Pancreas (tissue), 10 donors: ENCODE measurements around the gene ZFP42. TPM values are rescaled to one million over a fixed set of nuclear protein-coding genes. Genes with fewer than 3 reads are reported as not detected.

Source experiments
- ATAC-seq, 4 donors: fragments of 200-7000 bp; cut with Tn5 transposase; one replicate each; pipeline versions ENCODE4 v1.8.0 to v1.9.1; 2020; ENCODE audit warnings: mild to moderate bottlenecking in 4 of 4, moderate library complexity in 4 of 4
- DNase-seq, 6 donors: peaks; one replicate each; pipeline ENCODE4 v3.0.0-alpha.2; 2020
- FAIRE-seq: peaks from 2 replicates; lab custom pipeline; 2012; peaks lifted over from hg19 to GRCh38; lab: Jason Lieb, UNC
- H3K27ac ChIP-seq, 4 donors: fragments of 200-600 bp; sonication (generic); 1 replicate in 3 of 4; 2 replicates in 1 of 4; pipeline versions ENCODE4 v1.5.0 to v1.8.0; 2020
- H3K27me3 ChIP-seq, 4 donors: fragments of 200-600 bp; one replicate each; pipeline ENCODE4 v1.8.0; 2021
- H3K36me3 ChIP-seq, 3 donors: fragments of 200-600 bp; sonication (generic) in 1 of 3; one replicate each; pipeline versions ENCODE4 v1.5.0 to v1.8.0; 2020 to 2021
- H3K4me1 ChIP-seq, 3 donors: fragments of 200-600 bp; one replicate each; pipeline ENCODE4 v1.8.0; 2021
- H3K4me3 ChIP-seq, 4 donors: fragments of 200-600 bp; sonication (generic) in 2 of 4; one replicate each; pipeline versions ENCODE4 v1.5.0 to v1.8.0; 2020 to 2021
- H3K9me3 ChIP-seq, 4 donors: fragments of 200-600 bp; one replicate each; pipeline ENCODE4 v1.8.0; 2021
- WGBS, 2 donors: extraction: QIAGEN DNeasy Blood & Tissue Kit; methylation state at CpG; one replicate each; pipeline ENCODE4 v1.1.7; 2013; 5-methylcytosine and 5-hydroxymethylcytosine counted together
- intact Hi-C, 3 donors: fragments of 100-400 bp; cut with DNase I; formaldehyde crosslinking; loops; one replicate each; pipeline versions ENCODE4 v1.11.1 to v1.14.2; 2022
- polyA plus RNA-seq, 2 donors: library from polyadenylated mRNA; stranded (reverse); fragments of 200-250 nt; gene quantifications; one replicate each; pipeline ENCODE4 v1.2.3, GENCODE V29; 2013
- total RNA-seq, 6 donors: library from RNA; stranded (reverse); fragmentation: NEBNext Ultra II Directional in 4 of 6; extraction: Animal tissue kit (Norgen Biotek cat#: 25700) in 4 of 6; gene quantifications; one replicate each; pipeline versions ENCODE4 v1.2.1 to v1.2.4, GENCODE V29; 2021 to 2023
- TF ChIP-seq, protein P1 (sequence below), 4 donors: fragments of 200-600 bp; sonication (generic) in 3 of 4; IDR thresholded peaks; one replicate each; pipeline versions ENCODE4 v1.5.0 to v1.8.0; 2021; ENCODE audit warnings: antibody characterized with exemption in 4 of 4
- donor health status: healthy with polysubstance abuse.
- donor health status: DM: no; HTN: no; CAD: no; lungs with moderate emphysema.
- donor health status: DM: no; HTN: no; CAD: no.
- donor health status: control.
- donor health status: control.
- donor health status: Bipolar disorder and iron deficiency.
- donor health status: DM: yes; HTN: yes; CAD: no.
- donor health status: DM: no; HTN: no; CAD: no.
- donor health status: DM: no; HTN: no; CAD: no.
- donor health status: DM: yes; HTN: yes; CAD: no.

ZFP42 gene
- total and polyA plus RNA-seq, 8 donors = 0.05 to 0.06 TPM; not detected in 6

GRCh38 chr4:188008377-188008776, 12.8 kb downstream of the ZFP42 start:
- H3K4me1 ChIP-seq = no peaks in the 10 kb centered on the region
- no peak overlapping the region for H3K4me3 ChIP-seq
- DNase-seq (no peak), FAIRE-seq (no peak), ATAC-seq (no peak)
- peaks cover 0 to 3% (median 0%) of the 10 kb centered on the region in 4 donors for H3K27me3 ChIP-seq
- 61 to 67% methylated on average over 8 of the region's 8 CpGs for WGBS, 2 donors
- H3K27ac ChIP-seq = no peak overlapping the region
- intact Hi-C loops = no loop called here
- H3K36me3 ChIP-seq = no peaks in the 10 kb centered on the region
- TF ChIP-seq, protein P1, sequence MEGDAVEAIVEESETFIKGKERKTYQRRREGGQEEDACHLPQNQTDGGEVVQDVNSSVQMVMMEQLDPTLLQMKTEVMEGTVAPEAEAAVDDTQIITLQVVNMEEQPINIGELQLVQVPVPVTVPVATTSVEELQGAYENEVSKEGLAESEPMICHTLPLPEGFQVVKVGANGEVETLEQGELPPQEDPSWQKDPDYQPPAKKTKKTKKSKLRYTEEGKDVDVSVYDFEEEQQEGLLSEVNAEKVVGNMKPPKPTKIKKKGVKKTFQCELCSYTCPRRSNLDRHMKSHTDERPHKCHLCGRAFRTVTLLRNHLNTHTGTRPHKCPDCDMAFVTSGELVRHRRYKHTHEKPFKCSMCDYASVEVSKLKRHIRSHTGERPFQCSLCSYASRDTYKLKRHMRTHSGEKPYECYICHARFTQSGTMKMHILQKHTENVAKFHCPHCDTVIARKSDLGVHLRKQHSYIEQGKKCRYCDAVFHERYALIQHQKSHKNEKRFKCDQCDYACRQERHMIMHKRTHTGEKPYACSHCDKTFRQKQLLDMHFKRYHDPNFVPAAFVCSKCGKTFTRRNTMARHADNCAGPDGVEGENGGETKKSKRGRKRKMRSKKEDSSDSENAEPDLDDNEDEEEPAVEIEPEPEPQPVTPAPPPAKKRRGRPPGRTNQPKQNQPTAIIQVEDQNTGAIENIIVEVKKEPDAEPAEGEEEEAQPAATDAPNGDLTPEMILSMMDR (IDR thresholded peaks at IDR 0.05) = no peak
- no peaks in the 10 kb centered on the region for H3K9me3 ChIP-seq

DNA sequence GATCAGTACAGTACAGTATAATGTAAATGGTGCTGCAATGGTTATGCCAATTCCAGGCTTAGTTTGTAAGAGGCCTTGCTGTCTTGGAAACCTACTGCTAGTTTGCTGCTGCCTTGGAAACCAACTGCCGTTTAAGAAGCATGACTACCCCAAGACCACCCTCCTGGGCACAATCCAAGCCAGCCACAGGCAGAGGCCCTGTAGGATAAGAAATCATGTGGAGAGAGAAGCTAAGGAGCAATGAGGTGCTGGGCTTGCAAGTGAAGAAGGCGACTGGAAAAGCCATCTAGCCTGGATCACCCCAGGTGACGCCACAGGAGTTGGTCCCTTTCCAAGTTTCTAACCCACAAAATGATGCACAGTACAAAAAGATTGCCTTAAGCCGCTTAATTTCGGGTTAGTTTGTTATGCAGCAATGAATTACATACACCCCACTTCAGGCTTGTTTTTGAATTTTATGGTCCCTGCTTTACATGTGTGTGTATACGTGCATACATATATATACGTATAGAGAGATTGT, 16.9 kb downstream of the ZFP42 start:
- H3K4me1 ChIP-seq = no peaks in the 10 kb centered on the region
- WGBS, 2 donors = 82 to 85% methylated on average over 7 of the region's 7 CpGs
- no peaks in the 10 kb centered on the region for H3K9me3 ChIP-seq
- H3K4me3 ChIP-seq = no peak overlapping the region
- ATAC-seq (no peak), DNase-seq (no peak), FAIRE-seq (no peak)
- TF ChIP-seq, protein P1 (IDR thresholded peaks at IDR 0.05) = no peak
- H3K27ac ChIP-seq = no peak overlapping the region
- H3K27me3 ChIP-seq = no peaks in the 10 kb centered on the region
- no peaks in the 10 kb centered on the region for H3K36me3 ChIP-seq
- intact Hi-C loops = no loop called here

GRCh38 chr4:188015025-188015940, 19.7 kb downstream of the ZFP42 start:
- DNase-seq = no peak
- Histone ChIP-seq H3K36me3 (no peaks in the 10 kb centered on the region), H3K27ac (no peak overlapping the region), H3K4me3 (no peak overlapping the region), H3K9me3 (no peaks in the 10 kb centered on the region), H3K27me3 (no peaks in the 10 kb centered on the region), H3K4me1 (no peaks in the 10 kb centered on the region)
- WGBS, 2 donors = 60 to 67% methylated on average over 14 of the region's 14 CpGs
- intact Hi-C loops = no loop called here
- no peak for ATAC-seq
- TF ChIP-seq, protein P1 (IDR thresholded peaks at IDR 0.05) = no peak
- no peak for FAIRE-seq

DNA sequence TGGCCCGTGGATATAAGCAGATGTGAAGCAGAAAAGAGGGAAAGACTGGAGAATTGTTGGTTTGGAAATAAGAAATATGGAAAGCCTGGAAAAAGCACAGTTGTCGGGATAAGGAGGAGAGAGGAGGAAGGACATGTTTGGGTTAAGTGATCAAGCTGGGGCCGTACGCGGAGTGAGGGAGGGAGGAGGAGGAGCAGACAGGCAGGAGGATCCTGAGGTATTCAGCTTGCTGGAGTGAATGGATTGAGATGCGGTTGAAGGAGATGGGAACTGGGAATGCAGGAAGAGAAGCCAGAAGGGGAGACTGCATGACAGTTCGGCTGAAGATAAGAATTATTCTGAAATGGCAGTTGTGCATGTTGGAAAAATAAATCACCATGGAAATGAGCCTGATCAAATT, 21.2 kb downstream of the ZFP42 start:
- Histone ChIP-seq H3K9me3 (no peaks in the 10 kb centered on the region), H3K27ac (no peak overlapping the region), H3K4me1 (no peaks in the 10 kb centered on the region), H3K4me3 (no peak overlapping the region), H3K36me3 (no peaks in the 10 kb centered on the region), H3K27me3 (no peaks in the 10 kb centered on the region)
- ATAC-seq (no peak), FAIRE-seq (no peak), DNase-seq (no peak)
- TF ChIP-seq, protein P1 (IDR thresholded peaks at IDR 0.05) = no peak
- intact Hi-C loops = no loop called here
- 11% methylated on average over 7 of the region's 7 CpGs for WGBS, 2 donors

GRCh38 chr4:188018262-188018661, 22.7 kb downstream of the ZFP42 start:
- no peak for FAIRE-seq
- DNase-seq = no peak
- no peak for ATAC-seq
- H3K27ac ChIP-seq = no peak overlapping the region
- no peak overlapping the region for H3K4me3 ChIP-seq
- H3K27me3 ChIP-seq = no peaks in the 10 kb centered on the region
- TF ChIP-seq, protein P1 (IDR thresholded peaks at IDR 0.05) = no peak
- H3K36me3 ChIP-seq = no peaks in the 10 kb centered on the region
- WGBS, 2 donors = 59 to 62% methylated on average over 6 of the region's 6 CpGs
- H3K4me1 ChIP-seq = no peaks in the 10 kb centered on the region
- intact Hi-C loops = no loop called here
- H3K9me3 ChIP-seq = no peaks in the 10 kb centered on the region
